H9 (cell line): ENCODE data around the gene LRRC71. TPM values are rescaled to one million over a fixed set of nuclear protein-coding genes. Genes with fewer than 3 reads are reported as not detected.
A peak's percentile ranks its signal among the peaks of the same experiment; 100 is the strongest.

ENCODE experiments used
- DNase-seq: peaks from one replicate; pipeline ENCODE4 v3.0.0-alpha.2; 2017
- H2AFZ ChIP-seq: one replicate; pipeline ENCODE4 v1.6.1; 2013; ENCODE audit warnings: mild to moderate bottlenecking, low read length, control low read depth, moderate library complexity
- H2AK5ac ChIP-seq: 2 replicates; pipeline ENCODE4 v1.6.1; 2013; ENCODE audit warnings: low read length, control low read depth, mixed read lengths; ENCODE audit not compliant: insufficient read length
- H2BK120ac ChIP-seq: one replicate; pipeline ENCODE4 v1.6.1; 2013; ENCODE audit warnings: low read depth, mild to moderate bottlenecking, low read length, control low read depth, inconsistent platforms; ENCODE audit not compliant: poor library complexity, severe bottlenecking
- H2BK12ac ChIP-seq: 2 replicates; pipeline ENCODE4 v1.6.1; 2013; ENCODE audit warnings: low read length, control low read depth, mixed read lengths, low read depth; ENCODE audit not compliant: insufficient read length
- H2BK15ac ChIP-seq: 2 replicates; pipeline ENCODE4 v1.6.1; 2013; ENCODE audit warnings: low read depth, low read length, control low read depth
- H2BK20ac ChIP-seq: one replicate; pipeline ENCODE4 v1.6.1; 2013; ENCODE audit warnings: low read depth, mild to moderate bottlenecking, low read length, control low read depth, inconsistent platforms; ENCODE audit not compliant: poor library complexity, severe bottlenecking
- H2BK5ac ChIP-seq: 2 replicates; pipeline ENCODE4 v1.6.1; 2013; ENCODE audit warnings: low read length, control low read depth, mixed read lengths; ENCODE audit not compliant: insufficient read length
- H3K14ac ChIP-seq: 2 replicates; pipeline ENCODE4 v1.6.1; 2013; ENCODE audit warnings: low read length, control low read depth; ENCODE audit not compliant: insufficient read depth
- H3K18ac ChIP-seq: 2 replicates; pipeline ENCODE4 v1.6.1; 2013; ENCODE audit warnings: low read depth, mild to moderate bottlenecking, mixed read lengths, low read length, control low read depth; ENCODE audit not compliant: insufficient read length
- H3K23ac ChIP-seq: 2 replicates; pipeline ENCODE4 v1.6.1; 2013; ENCODE audit warnings: low read length, control low read depth, mixed read lengths, low read depth; ENCODE audit not compliant: insufficient read length
- H3K23me2 ChIP-seq: 2 replicates; pipeline ENCODE4 v1.6.1; 2013; ENCODE audit warnings: low read depth, mild to moderate bottlenecking, mixed read lengths, low read length, control low read depth; ENCODE audit not compliant: insufficient read length, poor library complexity, severe bottlenecking
- H3K27ac ChIP-seq: 2 replicates; pipeline ENCODE4 v1.5.1; 2013; ENCODE audit warnings: low read length, control low read depth, mixed read lengths, low read depth; ENCODE audit not compliant: insufficient read length
- H3K27me3 ChIP-seq: 2 replicates; pipeline ENCODE4 v1.6.1; 2013; ENCODE audit warnings: low read length, control low read depth, inconsistent platforms; ENCODE audit not compliant: insufficient read depth
- H3K4ac ChIP-seq: 2 replicates; pipeline ENCODE4 v1.6.1; 2013; ENCODE audit warnings: low read depth, mild to moderate bottlenecking, control low read depth, inconsistent platforms, low read length, moderate library complexity
- H3K4me1 ChIP-seq: 2 replicates; pipeline ENCODE4 v1.6.1; 2013; ENCODE audit warnings: low read length, control low read depth, inconsistent platforms; ENCODE audit not compliant: insufficient read depth
- H3K4me2 ChIP-seq: 2 replicates; pipeline ENCODE4 v1.6.1; 2013; ENCODE audit warnings: low read length, control low read depth, mixed read lengths; ENCODE audit not compliant: insufficient read length, insufficient read depth
- H3K56ac ChIP-seq: 2 replicates; pipeline ENCODE4 v1.6.1; 2013; ENCODE audit warnings: low read depth, mild to moderate bottlenecking, mixed read lengths, low read length, control low read depth; ENCODE audit not compliant: insufficient read length
- H3K79me1 ChIP-seq: 2 replicates; pipeline ENCODE4 v1.6.1; 2013; ENCODE audit warnings: low read depth, mild to moderate bottlenecking, moderate library complexity, low read length, control low read depth, inconsistent platforms; ENCODE audit not compliant: insufficient read depth, poor library complexity, severe bottlenecking
- H3K79me2 ChIP-seq: 2 replicates; pipeline ENCODE4 v1.6.1; 2013; ENCODE audit warnings: low read length, control low read depth, inconsistent platforms; ENCODE audit not compliant: insufficient read depth
- H3K9ac ChIP-seq: 2 replicates; pipeline ENCODE4 v1.6.1; 2013; ENCODE audit warnings: low read length, control low read depth, mixed read lengths; ENCODE audit not compliant: insufficient read length; ENCODE audit errors: extremely low read depth
- H3K9me3 ChIP-seq: one replicate; pipeline ENCODE4 v1.6.1; 2013; ENCODE audit warnings: low read depth, low read length, inconsistent platforms; ENCODE audit not compliant: control insufficient read depth
- H3T11ph ChIP-seq: one replicate; pipeline ENCODE4 v1.6.1; 2013; ENCODE audit warnings: mild to moderate bottlenecking, low read length, control low read depth, inconsistent platforms
- H4K20me1 ChIP-seq: one replicate; pipeline ENCODE4 v1.6.1; 2013; ENCODE audit not compliant: control insufficient read depth, insufficient read length, insufficient read depth
- H4K5ac ChIP-seq: 2 replicates; pipeline ENCODE4 v1.6.1; 2013; ENCODE audit warnings: low read depth, mild to moderate bottlenecking, mixed read lengths, low read length, control low read depth; ENCODE audit not compliant: insufficient read length
- H4K8ac ChIP-seq: replicated peaks from 2 replicates; pipeline ENCODE4 v1.6.1; 2013; ENCODE audit warnings: low read length, control low read depth, mixed read lengths, low read depth; ENCODE audit not compliant: insufficient read length
- H4K91ac ChIP-seq: 2 replicates; pipeline ENCODE4 v1.6.1; 2013; ENCODE audit warnings: low read depth, mild to moderate bottlenecking, moderate library complexity, mixed read lengths, low read length, control low read depth; ENCODE audit not compliant: insufficient read length
- H3K27ac Mint-ChIP-seq, 3 experiments: 2 replicates in 2 of 3; 3 replicates in 1 of 3; pipeline ENCODE4 v1.8.0; 2020 to 2021; ENCODE audit warnings: mixed read lengths in 3 of 3, mild to moderate bottlenecking in 1 of 3, moderate library complexity in 1 of 3
- H3K27me3 Mint-ChIP-seq: 2 replicates; pipeline ENCODE4 v1.8.0; 2021; ENCODE audit warnings: low read depth, mild to moderate bottlenecking, moderate library complexity, mixed read lengths
- H3K36me3 Mint-ChIP-seq, 3 experiments: 2 replicates in 2 of 3; 3 replicates in 1 of 3; pipeline ENCODE4 v1.8.0; 2020 to 2021; ENCODE audit warnings: low read depth in 3 of 3, mixed read lengths in 3 of 3; ENCODE audit not compliant: insufficient read depth in 1 of 3
- H3K4me1 Mint-ChIP-seq, 2 experiments: 2 replicates each; pipeline ENCODE4 v1.8.0; 2020; ENCODE audit warnings: mixed read lengths in 2 of 2
- H3K4me3 Mint-ChIP-seq, 2 experiments: 2 replicates in 1 of 2; 3 replicates in 1 of 2; pipeline ENCODE4 v1.8.0; 2020 to 2021; ENCODE audit warnings: mild to moderate bottlenecking in 2 of 2, mixed read lengths in 2 of 2, moderate library complexity in 1 of 2
- H3K9me3 Mint-ChIP-seq, 2 experiments: 2 replicates in 1 of 2; 3 replicates in 1 of 2; pipeline ENCODE4 v1.8.0; 2020; ENCODE audit warnings: mild to moderate bottlenecking in 2 of 2, mixed read lengths in 2 of 2, moderate library complexity in 1 of 2
- CTCF ChIP-seq: fragments of 200-600 bp; sonication (generic); conservative IDR thresholded peaks from 3 replicates; pipeline ENCODE4 v1.8.0; 2021; ENCODE audit warnings: antibody characterized with exemption, mild to moderate bottlenecking
- WGBS: extraction: QIAGEN DNeasy Blood & Tissue Kit; methylation state at CpG from one replicate; pipeline ENCODE4 v1.1.7; 2013; ENCODE audit warnings: missing lambda C conversion rate, low lambda C conversion rate, mixed read lengths; ENCODE audit not compliant: insufficient read length; ENCODE audit errors: extremely low coverage; 5-methylcytosine and 5-hydroxymethylcytosine counted together
- total RNA-seq: library from RNA; stranded (reverse); gene quantifications from 2 replicates; pipeline ENCODE4 v1.2.1, GENCODE V29; 2021

LRRC71 gene
- total RNA-seq, 1 experiment from 2014 or later: not detected

DNA sequence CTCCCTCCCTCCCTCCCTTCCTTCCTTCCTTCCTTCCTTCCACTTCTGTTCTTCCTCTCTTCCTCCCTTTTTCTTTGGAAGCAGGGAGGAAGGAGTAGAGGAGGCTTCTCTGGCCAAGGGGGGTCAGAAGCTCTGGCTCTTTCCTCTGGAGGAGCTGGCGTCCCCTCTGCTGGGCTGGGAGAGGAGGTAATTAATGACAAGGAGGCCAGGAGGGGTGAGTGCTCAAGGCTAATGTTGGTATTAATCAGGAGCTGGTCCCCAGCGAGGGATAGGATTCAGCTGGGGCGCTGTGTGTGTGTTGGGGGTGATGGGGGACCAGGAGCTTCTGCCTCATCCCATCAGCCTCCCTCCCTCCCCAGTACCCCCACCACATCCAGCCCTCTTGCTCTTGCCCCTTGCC lies 33.1 kb upstream of the LRRC71 start:
- H3K9me3 Mint-ChIP-seq: no peaks in the 10 kb centered on the region; a peak in 2 of 5 replicates
- no peak overlapping the region for H3K14ac ChIP-seq
- H3K9ac ChIP-seq: no peak overlapping the region
- H3K27ac Mint-ChIP-seq: no peak overlapping the region
- no peak overlapping the region for H3K18ac ChIP-seq
- no peaks in the 10 kb centered on the region for H4K20me1 ChIP-seq
- no peaks in the 10 kb centered on the region for H3K23me2 ChIP-seq
- no peak overlapping the region for H3T11ph ChIP-seq
- no peak overlapping the region for H2BK12ac ChIP-seq
- no peak overlapping the region for H2BK5ac ChIP-seq
- H3K27me3 ChIP-seq: peaks cover 10% of the 10 kb centered on the region; the same call in 1 of the 2 replicates
- DNase-seq: no peak
- H3K79me2 ChIP-seq: no peaks in the 10 kb centered on the region
- no peak for TF ChIP-seq CTCF
- no CpG with 5 or more reads among the region's 3 CpGs for WGBS
- H3K27ac ChIP-seq: no peak overlapping the region
- no peak overlapping the region for H3K4ac ChIP-seq
- no peak overlapping the region for H4K5ac ChIP-seq
- peak overlapping the region in 1 of 2 experiments; percentile 70; a peak in 3 of 5 replicates for H3K4me3 Mint-ChIP-seq
- no peaks in the 10 kb centered on the region for H3K36me3 Mint-ChIP-seq
- H4K8ac ChIP-seq: no peak overlapping the region
- H3K9me3 ChIP-seq: no peaks in the 10 kb centered on the region
- peak overlapping the region; percentile 19 for H3K4me2 ChIP-seq
- peaks cover 43 to 65% of the 10 kb centered on the region in 2 experiments for H3K4me1 Mint-ChIP-seq
- no peak overlapping the region for H2AFZ ChIP-seq
- H4K91ac ChIP-seq: no peak overlapping the region
- no peak overlapping the region for H2BK15ac ChIP-seq
- no peaks in the 10 kb centered on the region for H3K79me1 ChIP-seq
- no peak overlapping the region for H2AK5ac ChIP-seq
- H2BK120ac ChIP-seq: no peak overlapping the region
- H3K4me1 ChIP-seq: peaks cover 2% of the 10 kb centered on the region; the same call in 1 of the 2 replicates
- H3K56ac ChIP-seq: no peak overlapping the region
- H3K27me3 Mint-ChIP-seq: peaks cover 77% of the 10 kb centered on the region
- H2BK20ac ChIP-seq: no peak overlapping the region
- no peak overlapping the region for H3K23ac ChIP-seq
